NT2/D1 (cell line): ENCODE measurements around the gene SMPD3.

Experiments used
- SUZ12 ChIP-seq: IDR thresholded peaks from 2 replicates; pipeline ENCODE4 v1.6.1; 2011; ENCODE audit not compliant: insufficient read length, insufficient read depth; ENCODE audit errors: extremely low read depth
- YY1 ChIP-seq: IDR thresholded peaks from 2 replicates; pipeline ENCODE4 v1.6.1; 2011; ENCODE audit not compliant: insufficient read length, insufficient read depth
- ZNF274 ChIP-seq: IDR thresholded peaks from 2 replicates; pipeline ENCODE4 v1.6.1; 2011; ENCODE audit warnings: mild to moderate bottlenecking, low read depth, low read length

GRCh38 chr16:68342620-68343019 lies 105.7 kb downstream of the SMPD3 start:
- no peak for TF ChIP-seq YY1
- TF ChIP-seq SUZ12 = no peak
- no peak for TF ChIP-seq ZNF274
